Epithelial cell of proximal tubule (primary cell): ENCODE results near the gene RHOBTB1. TPM values are rescaled to one million over a fixed set of nuclear protein-coding genes. Genes with fewer than 3 reads are reported as not detected.
A peak's percentile ranks its signal among the peaks of the same experiment; 100 is the strongest.

Experiments
- DNase-seq: peaks from one replicate; pipeline ENCODE4 v3.0.0-alpha.2; 2011; ENCODE audit warnings: low read depth
- H3K4me3 ChIP-seq: 2 replicates; pipeline ENCODE4 v1.5.1; 2011; ENCODE audit warnings: low read depth, mild to moderate bottlenecking, low read length
- total RNA-seq: library from RNA; depleted of rRNA; stranded (reverse); fragments of >200 nt; gene quantifications from 2 replicates; pipeline ENCODE4 v1.2.3, GENCODE V29; 2015
- TF ChIP-seq, protein P1 (sequence below): conservative IDR thresholded peaks from 2 replicates; pipeline ENCODE4 v1.5.1; 2012; ENCODE audit warnings: low read depth, mild to moderate bottlenecking, low read length

RHOBTB1 gene
- total RNA-seq, 1 donor from 2014 or later = 22.2 TPM

DNA sequence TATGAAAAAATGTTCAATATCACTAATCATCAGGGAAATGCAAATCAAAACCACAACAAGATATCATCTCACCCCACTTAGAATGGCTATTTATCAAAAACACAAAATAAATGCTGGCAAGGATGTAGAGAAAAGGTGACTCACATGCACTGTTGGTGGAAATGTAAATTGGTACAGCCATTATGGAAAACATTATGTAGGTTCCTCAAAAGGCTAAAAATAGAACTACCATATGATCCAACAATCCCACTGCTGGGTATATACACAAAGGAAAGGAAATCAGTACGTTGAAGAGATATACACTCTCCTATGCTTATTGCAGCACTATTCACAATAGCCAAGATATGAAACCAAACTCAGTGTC, 115.5 kb downstream of the RHOBTB1 start:
- TF ChIP-seq, protein P1, sequence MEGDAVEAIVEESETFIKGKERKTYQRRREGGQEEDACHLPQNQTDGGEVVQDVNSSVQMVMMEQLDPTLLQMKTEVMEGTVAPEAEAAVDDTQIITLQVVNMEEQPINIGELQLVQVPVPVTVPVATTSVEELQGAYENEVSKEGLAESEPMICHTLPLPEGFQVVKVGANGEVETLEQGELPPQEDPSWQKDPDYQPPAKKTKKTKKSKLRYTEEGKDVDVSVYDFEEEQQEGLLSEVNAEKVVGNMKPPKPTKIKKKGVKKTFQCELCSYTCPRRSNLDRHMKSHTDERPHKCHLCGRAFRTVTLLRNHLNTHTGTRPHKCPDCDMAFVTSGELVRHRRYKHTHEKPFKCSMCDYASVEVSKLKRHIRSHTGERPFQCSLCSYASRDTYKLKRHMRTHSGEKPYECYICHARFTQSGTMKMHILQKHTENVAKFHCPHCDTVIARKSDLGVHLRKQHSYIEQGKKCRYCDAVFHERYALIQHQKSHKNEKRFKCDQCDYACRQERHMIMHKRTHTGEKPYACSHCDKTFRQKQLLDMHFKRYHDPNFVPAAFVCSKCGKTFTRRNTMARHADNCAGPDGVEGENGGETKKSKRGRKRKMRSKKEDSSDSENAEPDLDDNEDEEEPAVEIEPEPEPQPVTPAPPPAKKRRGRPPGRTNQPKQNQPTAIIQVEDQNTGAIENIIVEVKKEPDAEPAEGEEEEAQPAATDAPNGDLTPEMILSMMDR = no peak
- no peak for DNase-seq

GRCh38 chr10:60827791-60828488, 116.0 kb downstream of the RHOBTB1 start:
- no peak overlapping the region for H3K4me3 ChIP-seq
- TF ChIP-seq, protein P1 = no peak
- no peak for DNase-seq

More for the DNA sequence above, 115.5 kb downstream of the RHOBTB1 start:
- H3K4me3 ChIP-seq = no peak overlapping the region

- TF ChIP-seq, protein P1 = no peak
- no peak overlapping the region for H3K4me3 ChIP-seq
- no peak for DNase-seq
These were observed 118.5 kb downstream of the RHOBTB1 start for GRCh38 chr10:60825520-60825919.

GRCh38 chr10:60823324-60823723, 120.7 kb downstream of the RHOBTB1 start:
- TF ChIP-seq, protein P1 = no peak
- DNase-seq = no peak
- H3K4me3 ChIP-seq = no peak overlapping the region

GRCh38 chr10:60822809-60823208, 121.2 kb downstream of the RHOBTB1 start:
- no peak overlapping the region for H3K4me3 ChIP-seq
- no peak for DNase-seq
- TF ChIP-seq, protein P1 = no peak

GRCh38 chr10:60821656-60822055, 122.3 kb downstream of the RHOBTB1 start:
- TF ChIP-seq, protein P1 = no peak
- H3K4me3 ChIP-seq = no peak overlapping the region
- no peak for DNase-seq

- TF ChIP-seq, protein P1 = peak; percentile 41
- DNase-seq = no peak
- H3K4me3 ChIP-seq = no peak overlapping the region
These were observed 123.8 kb downstream of the RHOBTB1 start for GRCh38 chr10:60820093-60820754.
